ENCODE results near the gene TSPAN33. TPM values are rescaled to one million over a fixed set of nuclear protein-coding genes. Genes with fewer than 3 reads are reported as not detected.
"Not testable (repeated sequence)": the region's sequence is repeated elsewhere in the genome, so short reads cannot be mapped to it uniquely, and the experiment has no call there.

Gene TSPAN33
- polyA plus RNA-seq, 10 donors: 19.3 to 40.6 (median 36.8) TPM

DNA sequence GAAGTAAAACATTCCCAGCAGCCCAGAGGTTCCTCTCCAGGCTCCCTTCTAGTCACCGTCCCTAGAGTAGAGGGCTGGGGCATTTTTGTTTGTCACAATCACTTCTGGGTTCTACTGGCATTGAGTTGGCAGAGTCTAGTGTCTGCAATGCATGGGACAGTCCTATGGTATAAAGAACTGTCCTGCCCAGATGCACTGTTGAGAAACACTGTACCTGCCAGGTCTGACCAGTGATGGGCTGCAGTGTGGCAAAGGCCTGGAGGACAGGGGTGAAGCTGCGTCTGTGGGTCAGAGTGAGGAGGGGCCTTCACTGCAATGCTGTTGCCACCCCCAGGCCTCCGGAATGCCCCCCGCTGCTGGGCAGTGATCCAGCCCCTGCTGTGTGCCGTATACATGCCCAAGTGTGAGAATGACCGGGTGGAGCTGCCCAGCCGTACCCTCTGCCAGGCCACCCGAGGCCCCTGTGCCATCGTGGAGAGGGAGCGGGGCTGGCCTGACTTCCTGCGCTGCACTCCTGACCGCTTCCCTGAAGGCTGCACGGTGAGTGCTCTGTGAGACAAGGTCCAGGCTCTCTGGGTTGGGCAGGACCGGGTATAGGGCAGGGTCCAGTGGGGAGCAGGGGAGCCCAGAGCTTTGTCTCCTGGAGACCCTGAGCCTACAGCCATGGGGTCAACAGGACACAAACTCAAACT is 58.7 kb downstream of the TSPAN33 start:
- DNase-seq: no peak

DNA sequence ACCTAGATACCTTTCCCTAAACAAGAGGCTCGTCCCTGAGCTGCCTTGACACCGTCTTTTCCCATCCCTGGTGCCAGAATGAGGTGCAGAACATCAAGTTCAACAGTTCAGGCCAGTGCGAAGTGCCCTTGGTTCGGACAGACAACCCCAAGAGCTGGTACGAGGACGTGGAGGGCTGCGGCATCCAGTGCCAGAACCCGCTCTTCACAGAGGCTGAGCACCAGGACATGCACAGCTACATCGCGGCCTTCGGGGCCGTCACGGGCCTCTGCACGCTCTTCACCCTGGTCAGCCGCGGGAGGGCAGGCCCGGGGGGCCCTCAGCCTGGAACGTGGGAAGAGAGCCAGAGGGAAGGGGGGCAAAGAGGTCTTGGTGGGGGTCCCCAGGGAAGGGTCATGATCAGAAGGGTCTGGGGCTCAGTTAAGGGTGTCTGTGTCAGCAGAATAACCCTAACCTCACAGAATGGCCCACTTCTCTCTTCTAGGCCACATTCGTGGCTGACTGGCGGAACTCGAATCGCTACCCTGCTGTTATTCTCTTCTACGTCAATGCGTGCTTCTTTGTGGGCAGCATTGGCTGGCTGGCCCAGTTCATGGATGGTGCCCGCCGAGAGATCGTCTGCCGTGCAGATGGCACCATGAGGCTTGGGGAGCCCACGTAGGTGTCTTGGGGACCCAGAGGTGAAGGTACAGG is 60.8 kb downstream of the TSPAN33 start:
- no peak for DNase-seq

DNA sequence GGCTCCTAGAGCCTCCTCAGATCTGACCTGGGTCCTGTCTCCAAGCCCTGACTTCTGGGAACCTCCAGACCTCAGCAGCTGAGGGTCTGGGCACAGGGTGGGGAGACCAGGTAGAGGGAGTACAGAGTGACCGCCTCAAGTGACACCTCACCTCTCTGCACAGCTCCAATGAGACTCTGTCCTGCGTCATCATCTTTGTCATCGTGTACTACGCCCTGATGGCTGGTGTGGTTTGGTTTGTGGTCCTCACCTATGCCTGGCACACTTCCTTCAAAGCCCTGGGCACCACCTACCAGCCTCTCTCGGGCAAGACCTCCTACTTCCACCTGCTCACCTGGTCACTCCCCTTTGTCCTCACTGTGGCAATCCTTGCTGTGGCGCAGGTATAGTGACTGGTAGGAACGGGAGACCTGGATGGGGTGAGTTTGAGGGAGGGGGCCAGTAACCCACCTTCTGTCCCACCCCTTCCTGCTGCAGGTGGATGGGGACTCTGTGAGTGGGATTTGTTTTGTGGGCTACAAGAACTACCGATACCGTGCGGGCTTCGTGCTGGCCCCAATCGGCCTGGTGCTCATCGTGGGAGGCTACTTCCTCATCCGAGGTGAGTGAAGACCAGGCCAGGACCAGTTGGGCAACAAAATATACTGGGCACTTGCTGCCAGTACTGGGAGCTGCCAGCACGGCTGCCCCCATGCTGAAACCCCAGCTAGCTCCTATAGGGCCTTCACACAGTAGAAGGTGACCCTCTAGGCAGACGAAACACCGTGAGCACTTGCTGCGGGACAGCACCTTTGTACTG is 61.7 kb downstream of the TSPAN33 start:
- no peak for DNase-seq

DNA sequence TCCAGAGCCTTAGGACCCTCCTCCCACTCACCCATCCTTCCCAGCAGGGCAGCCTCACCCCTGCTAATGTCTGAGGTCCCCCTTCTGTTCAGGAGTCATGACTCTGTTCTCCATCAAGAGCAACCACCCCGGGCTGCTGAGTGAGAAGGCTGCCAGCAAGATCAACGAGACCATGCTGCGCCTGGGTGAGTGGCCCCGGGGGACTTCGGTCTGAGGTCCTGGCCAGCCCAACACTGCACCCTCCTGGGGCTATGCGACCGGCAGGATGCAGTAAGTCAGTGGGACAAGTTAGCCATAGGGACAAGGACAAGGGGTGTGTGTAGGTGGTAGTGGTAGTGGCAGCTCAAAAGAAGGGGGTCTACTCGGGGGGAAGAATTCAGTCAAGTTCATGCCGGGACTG is 64.2 kb downstream of the TSPAN33 start:
- no peak for DNase-seq

DNA sequence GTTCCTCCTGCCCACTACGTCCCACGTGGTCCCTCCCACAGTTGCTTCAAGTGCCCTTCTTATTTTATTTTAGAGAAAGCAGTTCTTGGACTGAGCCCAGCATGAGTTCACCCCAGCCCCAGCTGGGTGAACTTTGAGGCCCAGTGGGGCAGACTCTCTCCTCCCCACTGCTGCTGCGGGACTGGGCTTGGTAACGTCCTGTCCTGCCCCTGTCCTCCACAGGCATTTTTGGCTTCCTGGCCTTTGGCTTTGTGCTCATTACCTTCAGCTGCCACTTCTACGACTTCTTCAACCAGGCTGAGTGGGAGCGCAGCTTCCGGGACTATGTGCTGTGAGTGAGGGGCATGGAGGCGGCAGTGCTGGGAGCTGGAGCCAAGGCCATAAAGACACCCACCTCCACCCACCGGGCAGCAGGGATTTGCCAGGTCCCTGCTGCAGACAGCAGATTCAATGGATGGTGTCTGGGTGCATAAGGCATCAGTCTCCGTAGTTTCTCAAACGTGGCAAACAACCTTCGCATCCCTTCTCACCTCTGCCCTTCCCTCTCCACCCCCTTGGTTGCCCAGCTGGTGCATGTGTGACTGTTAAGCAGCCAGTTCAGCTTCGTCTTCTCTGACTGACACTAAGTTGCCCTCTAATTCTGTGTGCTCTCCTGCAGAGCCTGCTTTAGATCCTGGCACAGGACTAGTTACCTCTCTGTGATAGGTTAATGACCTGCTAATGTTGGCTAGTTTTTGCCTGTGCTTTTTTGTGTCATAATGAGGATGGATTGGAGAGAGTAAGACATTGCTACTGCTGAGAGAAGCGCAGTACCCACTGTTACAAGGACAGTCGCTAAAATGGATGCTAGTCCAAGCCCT is 64.8 kb downstream of the TSPAN33 start:
- no peak for DNase-seq

DNA sequence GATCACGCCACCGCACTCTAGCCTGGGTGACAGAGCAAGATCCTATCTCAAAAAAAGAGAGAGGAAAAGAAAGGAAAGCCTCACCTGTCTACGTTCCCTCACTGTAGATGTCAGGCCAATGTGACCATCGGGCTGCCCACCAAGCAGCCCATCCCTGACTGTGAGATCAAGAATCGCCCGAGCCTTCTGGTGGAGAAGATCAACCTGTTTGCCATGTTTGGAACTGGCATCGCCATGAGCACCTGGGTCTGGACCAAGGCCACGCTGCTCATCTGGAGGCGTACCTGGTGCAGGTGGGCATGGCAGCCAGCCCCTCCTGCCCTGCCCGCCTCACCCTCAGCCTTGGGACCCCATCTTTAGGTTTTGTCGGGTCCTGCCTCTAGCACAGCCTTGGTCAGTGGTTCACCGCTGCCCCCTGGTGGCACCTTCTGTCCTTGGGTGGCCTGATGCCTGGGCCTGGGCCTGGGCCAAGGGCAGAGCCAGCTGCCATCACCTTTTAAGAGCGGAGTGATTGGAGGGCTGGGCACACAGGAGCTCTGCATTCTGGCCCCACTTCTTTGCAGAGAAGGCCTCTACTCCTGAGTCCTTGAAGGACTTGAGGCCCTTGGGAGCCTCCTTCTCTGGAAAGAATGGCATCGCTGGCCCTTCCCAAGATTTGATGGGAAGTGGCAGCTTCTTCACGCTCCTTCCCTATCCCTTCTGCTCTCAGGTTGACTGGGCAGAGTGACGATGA is 65.9 kb downstream of the TSPAN33 start:
- peak; percentile 45 to 76 (median 71) for DNase-seq

DNA sequence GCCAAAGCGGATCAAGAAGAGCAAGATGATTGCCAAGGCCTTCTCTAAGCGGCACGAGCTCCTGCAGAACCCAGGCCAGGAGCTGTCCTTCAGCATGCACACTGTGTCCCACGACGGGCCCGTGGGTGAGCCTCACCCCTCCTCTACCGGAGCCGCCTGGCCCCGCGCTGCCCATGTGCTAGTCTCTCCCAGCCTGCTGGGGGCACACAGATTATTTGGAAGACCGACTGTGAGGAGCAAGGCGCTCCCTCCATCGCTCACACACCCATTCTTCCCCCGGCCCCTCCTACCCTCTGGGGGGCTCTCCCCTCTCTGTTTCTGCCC is 66.4 kb downstream of the TSPAN33 start:
- DNase-seq: no peak

DNA sequence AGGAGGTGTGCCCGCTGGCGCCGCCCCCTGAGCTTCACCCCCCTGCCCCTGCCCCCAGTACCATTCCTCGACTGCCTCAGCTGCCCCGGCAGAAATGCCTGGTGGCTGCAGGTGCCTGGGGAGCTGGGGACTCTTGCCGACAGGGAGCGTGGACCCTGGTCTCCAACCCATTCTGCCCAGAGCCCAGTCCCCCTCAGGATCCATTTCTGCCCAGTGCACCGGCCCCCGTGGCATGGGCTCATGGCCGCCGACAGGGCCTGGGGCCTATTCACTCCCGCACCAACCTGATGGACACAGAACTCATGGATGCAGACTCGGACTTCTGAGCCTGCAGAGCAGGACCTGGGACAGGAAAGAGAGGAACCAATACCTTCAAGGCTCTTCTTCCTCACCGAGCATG is 67.6 kb downstream of the TSPAN33 start:
- DNase-seq: no peak

DNA sequence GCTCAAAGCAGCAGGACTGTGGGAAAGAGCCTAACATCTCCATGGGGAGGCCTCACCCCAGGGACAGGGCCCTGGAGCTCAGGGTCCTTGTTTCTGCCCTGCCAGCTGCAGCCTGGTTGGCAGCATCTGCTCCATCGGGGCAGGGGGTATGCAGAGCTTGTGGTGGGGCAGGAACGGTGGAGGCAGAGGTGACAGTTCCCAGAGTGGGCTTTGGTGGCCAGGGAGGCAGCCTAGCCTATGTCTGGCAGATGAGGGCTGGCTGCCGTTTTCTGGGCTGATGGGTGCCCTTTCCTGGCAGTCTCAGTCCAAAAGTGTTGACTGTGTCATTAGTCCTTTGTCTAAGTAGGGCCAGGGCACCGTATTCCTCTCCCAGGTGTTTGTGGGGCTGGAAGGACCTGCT is 68.1 kb downstream of the TSPAN33 start:
- DNase-seq: no peak

DNA sequence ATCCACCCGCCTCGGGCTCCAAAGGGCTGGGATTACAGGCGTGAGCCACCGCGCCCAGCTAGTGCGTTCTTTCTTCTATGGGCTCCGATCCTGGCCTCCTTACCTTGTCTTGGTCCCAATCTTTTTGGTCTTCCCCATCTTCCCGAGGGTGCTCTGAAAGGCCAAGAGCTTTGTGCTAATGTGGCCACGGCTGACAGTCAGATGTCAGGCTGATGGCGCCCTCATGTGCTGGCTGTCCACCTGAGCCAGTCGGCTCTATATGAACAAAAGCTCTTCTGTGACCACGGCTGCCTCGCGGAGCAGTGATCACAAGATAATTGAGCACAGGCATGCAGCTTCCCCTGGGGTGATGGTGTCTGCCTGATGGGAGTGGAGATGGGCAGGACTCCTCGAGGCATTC is 69.3 kb downstream of the TSPAN33 start:
- peak; percentile 13 to 56 (median 30) for DNase-seq

DNA sequence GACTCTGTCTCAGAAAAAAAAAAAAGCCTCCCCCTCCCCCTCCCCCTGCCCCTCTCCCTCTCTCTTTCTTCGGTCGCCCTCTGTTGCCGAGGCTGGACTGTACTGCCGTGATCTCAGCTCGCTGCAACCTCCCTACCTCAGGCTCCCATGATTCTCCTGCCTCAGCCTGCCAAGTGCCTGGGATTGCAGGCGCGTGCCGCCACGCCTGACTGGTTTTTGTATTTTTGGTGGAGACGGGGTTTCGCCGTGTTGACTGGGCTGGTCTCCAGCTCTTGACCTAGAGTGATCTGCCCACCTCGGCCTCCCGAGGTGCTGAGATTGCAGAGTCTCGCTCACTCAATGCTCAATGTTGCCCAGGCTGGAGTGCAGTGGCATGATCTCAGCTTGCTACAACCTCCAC is 71.2 kb downstream of the TSPAN33 start:
- not testable (repeated sequence) for DNase-seq

DNA sequence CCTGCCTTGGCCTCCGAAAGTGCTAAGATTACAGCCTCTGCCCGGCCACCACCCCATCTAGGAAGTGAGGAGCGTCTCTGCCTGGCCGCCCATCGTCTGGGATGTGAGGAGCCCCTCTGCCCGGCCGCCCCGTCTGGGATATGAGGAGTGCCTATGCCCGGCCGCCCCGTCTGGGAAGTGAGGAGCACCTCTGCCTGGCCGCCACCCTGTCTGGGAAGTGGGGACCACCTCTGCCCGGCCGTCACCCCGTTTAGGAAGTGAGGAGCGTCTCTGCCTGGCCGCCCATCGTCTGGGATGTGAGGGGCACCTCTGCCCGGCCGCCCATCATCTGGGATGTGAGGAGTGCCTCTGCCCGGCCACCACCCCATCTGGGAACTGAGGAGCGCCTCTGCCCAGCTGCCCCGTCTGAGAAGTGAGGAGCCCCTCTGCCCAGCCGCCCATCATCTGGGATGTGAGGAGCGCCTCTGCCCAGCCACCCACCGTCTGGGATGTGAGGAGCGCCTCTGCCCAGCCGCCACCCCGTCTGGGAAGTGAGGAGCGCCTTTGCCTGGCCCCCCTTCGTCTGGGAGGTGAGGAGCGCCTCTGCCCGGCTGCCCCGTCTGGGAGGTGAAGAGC is 71.7 kb downstream of the TSPAN33 start:
- DNase-seq: not testable (repeated sequence)

DNA sequence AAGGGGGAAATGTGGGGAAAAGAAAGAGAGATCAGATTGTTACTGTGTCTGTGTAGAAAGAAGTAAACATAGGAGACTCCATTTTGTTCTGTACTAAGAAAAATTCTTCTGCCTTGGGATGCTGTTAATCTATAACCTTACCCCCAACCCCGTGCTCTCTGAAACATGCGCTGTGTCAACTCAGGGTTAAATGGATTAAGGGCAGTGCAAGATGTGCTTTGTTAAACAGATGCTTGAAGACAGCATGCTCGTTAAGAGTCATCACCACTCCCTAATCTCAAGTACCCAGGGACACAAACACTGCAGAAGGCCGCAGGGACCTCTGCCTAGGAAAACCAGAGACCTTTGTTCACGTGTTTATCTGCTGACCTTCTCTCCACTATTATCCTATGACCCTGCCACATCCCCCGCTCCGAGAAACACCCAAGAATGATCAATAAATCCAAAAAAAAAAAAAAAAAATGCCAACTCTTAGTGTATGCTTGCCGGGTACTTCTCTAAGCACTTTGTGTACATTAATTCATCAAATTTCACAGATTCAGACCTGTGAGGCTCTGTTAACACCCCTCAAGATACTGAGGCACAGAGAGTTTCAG is 72.4 kb downstream of the TSPAN33 start:
- DNase-seq: not testable (repeated sequence)

DNA sequence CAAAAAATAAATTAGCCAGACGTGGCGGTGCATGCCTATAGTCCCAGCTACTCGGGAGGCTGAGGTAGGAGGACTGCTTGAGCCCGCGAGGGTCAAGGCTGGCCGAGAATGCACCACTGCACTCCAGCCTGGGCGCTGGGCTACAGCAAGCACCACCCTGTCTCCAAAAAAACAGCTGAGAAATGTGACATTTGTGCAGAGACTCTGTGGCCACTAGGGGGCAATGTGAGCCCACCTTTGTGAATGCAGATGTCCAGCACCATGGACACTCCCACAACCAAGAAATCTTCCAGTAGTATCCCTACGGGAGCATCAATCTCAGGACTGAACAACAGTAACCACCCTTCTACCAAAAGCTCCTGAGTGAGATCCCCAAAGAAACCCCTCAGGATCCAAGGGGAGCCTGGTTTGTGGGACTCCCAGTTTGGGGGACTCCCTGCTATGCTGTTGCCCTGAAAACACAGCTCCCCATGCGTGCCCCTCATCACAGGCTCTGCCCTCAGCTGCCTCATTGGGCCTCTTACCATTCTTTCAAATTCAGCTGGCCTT is 74.1 kb downstream of the TSPAN33 start:
- peak; percentile 79 to 93 (median 87) for DNase-seq

DNA sequence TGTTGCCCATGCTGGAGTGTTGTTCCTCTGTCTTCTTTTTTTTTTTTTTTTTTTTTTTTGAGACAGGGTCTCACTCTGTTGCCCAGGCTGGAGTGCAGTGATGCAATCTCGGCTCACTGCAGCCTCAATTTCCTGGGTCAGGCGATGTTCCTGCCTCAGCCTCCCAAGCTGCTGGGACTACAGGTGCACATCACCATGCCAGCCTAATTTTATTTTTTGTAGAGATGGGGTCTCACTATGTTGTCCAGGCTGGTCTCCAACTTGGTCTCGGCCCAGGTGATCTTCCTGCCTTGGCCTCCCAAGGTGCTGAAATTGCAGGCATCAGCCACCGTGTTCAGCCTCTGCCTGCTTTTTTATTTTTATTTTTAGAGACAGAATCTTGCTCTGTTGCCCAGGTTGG is 74.7 kb downstream of the TSPAN33 start:
- not testable (repeated sequence) for DNase-seq

Other genes with a start within 250 kb of the TSPAN33 start
- gene KCP, start 234.0 kb upstream of the TSPAN33 start, polyA plus RNA-seq (ENCODE audit: insufficient read length in 10 of 10): 1 to 10 TPM in 6 of 10 donors, under 1 TPM in 4; 0.48 to 1.8 (median 1.3) TPM
- 1 to 10 TPM; 1.5 to 3.3 (median 2.3) TPM for gene IRF5, start 206.8 kb upstream of the TSPAN33 start, polyA plus RNA-seq (ENCODE audit: insufficient read length in 10 of 10)
- 10 to 100 TPM; 26.1 to 34.7 (median 29.1) TPM for gene TNPO3, start 89.6 kb upstream of the TSPAN33 start, polyA plus RNA-seq (ENCODE audit: insufficient read length in 10 of 10)
- 10 to 100 TPM; 36.7 to 64.5 (median 42.1) TPM for gene SMO, start 43.9 kb downstream of the TSPAN33 start, polyA plus RNA-seq (ENCODE audit: insufficient read length in 10 of 10)
- 10 to 100 TPM; 10.6 to 19.7 (median 15.6) TPM for gene AHCYL2, start 80.3 kb downstream of the TSPAN33 start, polyA plus RNA-seq (ENCODE audit: insufficient read length in 10 of 10)